H9 (cell line): ENCODE data around the gene ELOF1. TPM values are rescaled to one million over a fixed set of nuclear protein-coding genes. Genes with fewer than 3 reads are reported as not detected.
A peak's percentile ranks its signal among the peaks of the same experiment; 100 is the strongest.

Experiments used
- DNase-seq: peaks from one replicate; pipeline ENCODE4 v3.0.0-alpha.2; 2017
- H2AFZ ChIP-seq: one replicate; pipeline ENCODE4 v1.6.1; 2013; ENCODE audit warnings: mild to moderate bottlenecking, low read length, control low read depth, moderate library complexity
- H2AK5ac ChIP-seq: 2 replicates; pipeline ENCODE4 v1.6.1; 2013; ENCODE audit warnings: low read length, control low read depth, mixed read lengths; ENCODE audit not compliant: insufficient read length
- H2BK120ac ChIP-seq: one replicate; pipeline ENCODE4 v1.6.1; 2013; ENCODE audit warnings: low read depth, mild to moderate bottlenecking, low read length, control low read depth, inconsistent platforms; ENCODE audit not compliant: poor library complexity, severe bottlenecking
- H2BK12ac ChIP-seq: 2 replicates; pipeline ENCODE4 v1.6.1; 2013; ENCODE audit warnings: low read length, control low read depth, mixed read lengths, low read depth; ENCODE audit not compliant: insufficient read length
- H2BK15ac ChIP-seq: 2 replicates; pipeline ENCODE4 v1.6.1; 2013; ENCODE audit warnings: low read depth, low read length, control low read depth
- H2BK20ac ChIP-seq: one replicate; pipeline ENCODE4 v1.6.1; 2013; ENCODE audit warnings: low read depth, mild to moderate bottlenecking, low read length, control low read depth, inconsistent platforms; ENCODE audit not compliant: poor library complexity, severe bottlenecking
- H2BK5ac ChIP-seq: 2 replicates; pipeline ENCODE4 v1.6.1; 2013; ENCODE audit warnings: low read length, control low read depth, mixed read lengths; ENCODE audit not compliant: insufficient read length
- H3K14ac ChIP-seq: 2 replicates; pipeline ENCODE4 v1.6.1; 2013; ENCODE audit warnings: low read length, control low read depth; ENCODE audit not compliant: insufficient read depth
- H3K18ac ChIP-seq: 2 replicates; pipeline ENCODE4 v1.6.1; 2013; ENCODE audit warnings: low read depth, mild to moderate bottlenecking, mixed read lengths, low read length, control low read depth; ENCODE audit not compliant: insufficient read length
- H3K23ac ChIP-seq: 2 replicates; pipeline ENCODE4 v1.6.1; 2013; ENCODE audit warnings: low read length, control low read depth, mixed read lengths, low read depth; ENCODE audit not compliant: insufficient read length
- H3K23me2 ChIP-seq: 2 replicates; pipeline ENCODE4 v1.6.1; 2013; ENCODE audit warnings: low read depth, mild to moderate bottlenecking, mixed read lengths, low read length, control low read depth; ENCODE audit not compliant: insufficient read length, poor library complexity, severe bottlenecking
- H3K27ac ChIP-seq: 2 replicates; pipeline ENCODE4 v1.5.1; 2013; ENCODE audit warnings: low read length, control low read depth, mixed read lengths, low read depth; ENCODE audit not compliant: insufficient read length
- H3K27me3 ChIP-seq: 2 replicates; pipeline ENCODE4 v1.6.1; 2013; ENCODE audit warnings: low read length, control low read depth, inconsistent platforms; ENCODE audit not compliant: insufficient read depth
- H3K4ac ChIP-seq: 2 replicates; pipeline ENCODE4 v1.6.1; 2013; ENCODE audit warnings: low read depth, mild to moderate bottlenecking, control low read depth, inconsistent platforms, low read length, moderate library complexity
- H3K4me1 ChIP-seq: 2 replicates; pipeline ENCODE4 v1.6.1; 2013; ENCODE audit warnings: low read length, control low read depth, inconsistent platforms; ENCODE audit not compliant: insufficient read depth
- H3K4me2 ChIP-seq: 2 replicates; pipeline ENCODE4 v1.6.1; 2013; ENCODE audit warnings: low read length, control low read depth, mixed read lengths; ENCODE audit not compliant: insufficient read length, insufficient read depth
- H3K56ac ChIP-seq: 2 replicates; pipeline ENCODE4 v1.6.1; 2013; ENCODE audit warnings: low read depth, mild to moderate bottlenecking, mixed read lengths, low read length, control low read depth; ENCODE audit not compliant: insufficient read length
- H3K79me1 ChIP-seq: 2 replicates; pipeline ENCODE4 v1.6.1; 2013; ENCODE audit warnings: low read depth, mild to moderate bottlenecking, moderate library complexity, low read length, control low read depth, inconsistent platforms; ENCODE audit not compliant: insufficient read depth, poor library complexity, severe bottlenecking
- H3K79me2 ChIP-seq: 2 replicates; pipeline ENCODE4 v1.6.1; 2013; ENCODE audit warnings: low read length, control low read depth, inconsistent platforms; ENCODE audit not compliant: insufficient read depth
- H3K9ac ChIP-seq: 2 replicates; pipeline ENCODE4 v1.6.1; 2013; ENCODE audit warnings: low read length, control low read depth, mixed read lengths; ENCODE audit not compliant: insufficient read length; ENCODE audit errors: extremely low read depth
- H3K9me3 ChIP-seq: one replicate; pipeline ENCODE4 v1.6.1; 2013; ENCODE audit warnings: low read depth, low read length, inconsistent platforms; ENCODE audit not compliant: control insufficient read depth
- H3T11ph ChIP-seq: one replicate; pipeline ENCODE4 v1.6.1; 2013; ENCODE audit warnings: mild to moderate bottlenecking, low read length, control low read depth, inconsistent platforms
- H4K20me1 ChIP-seq: one replicate; pipeline ENCODE4 v1.6.1; 2013; ENCODE audit not compliant: control insufficient read depth, insufficient read length, insufficient read depth
- H4K5ac ChIP-seq: 2 replicates; pipeline ENCODE4 v1.6.1; 2013; ENCODE audit warnings: low read depth, mild to moderate bottlenecking, mixed read lengths, low read length, control low read depth; ENCODE audit not compliant: insufficient read length
- H4K8ac ChIP-seq: replicated peaks from 2 replicates; pipeline ENCODE4 v1.6.1; 2013; ENCODE audit warnings: low read length, control low read depth, mixed read lengths, low read depth; ENCODE audit not compliant: insufficient read length
- H4K91ac ChIP-seq: 2 replicates; pipeline ENCODE4 v1.6.1; 2013; ENCODE audit warnings: low read depth, mild to moderate bottlenecking, moderate library complexity, mixed read lengths, low read length, control low read depth; ENCODE audit not compliant: insufficient read length
- H3K27ac Mint-ChIP-seq, 3 experiments: 2 replicates in 2 of 3; 3 replicates in 1 of 3; pipeline ENCODE4 v1.8.0; 2020 to 2021; ENCODE audit warnings: mixed read lengths in 3 of 3, mild to moderate bottlenecking in 1 of 3, moderate library complexity in 1 of 3
- H3K27me3 Mint-ChIP-seq: 2 replicates; pipeline ENCODE4 v1.8.0; 2021; ENCODE audit warnings: low read depth, mild to moderate bottlenecking, moderate library complexity, mixed read lengths
- H3K36me3 Mint-ChIP-seq, 3 experiments: 2 replicates in 2 of 3; 3 replicates in 1 of 3; pipeline ENCODE4 v1.8.0; 2020 to 2021; ENCODE audit warnings: low read depth in 3 of 3, mixed read lengths in 3 of 3; ENCODE audit not compliant: insufficient read depth in 1 of 3
- H3K4me1 Mint-ChIP-seq, 2 experiments: 2 replicates each; pipeline ENCODE4 v1.8.0; 2020; ENCODE audit warnings: mixed read lengths in 2 of 2
- H3K4me3 Mint-ChIP-seq, 2 experiments: 2 replicates in 1 of 2; 3 replicates in 1 of 2; pipeline ENCODE4 v1.8.0; 2020 to 2021; ENCODE audit warnings: mild to moderate bottlenecking in 2 of 2, mixed read lengths in 2 of 2, moderate library complexity in 1 of 2
- H3K9me3 Mint-ChIP-seq, 2 experiments: 2 replicates in 1 of 2; 3 replicates in 1 of 2; pipeline ENCODE4 v1.8.0; 2020; ENCODE audit warnings: mild to moderate bottlenecking in 2 of 2, mixed read lengths in 2 of 2, moderate library complexity in 1 of 2
- CTCF ChIP-seq: fragments of 200-600 bp; sonication (generic); conservative IDR thresholded peaks from 3 replicates; pipeline ENCODE4 v1.8.0; 2021; ENCODE audit warnings: antibody characterized with exemption, mild to moderate bottlenecking
- WGBS: extraction: QIAGEN DNeasy Blood & Tissue Kit; methylation state at CpG from one replicate; pipeline ENCODE4 v1.1.7; 2013; ENCODE audit warnings: missing lambda C conversion rate, low lambda C conversion rate, mixed read lengths; ENCODE audit not compliant: insufficient read length; ENCODE audit errors: extremely low coverage; 5-methylcytosine and 5-hydroxymethylcytosine counted together
- total RNA-seq: library from RNA; stranded (reverse); gene quantifications from 2 replicates; pipeline ENCODE4 v1.2.1, GENCODE V29; 2021

ELOF1 gene
- total RNA-seq, 1 experiment from 2014 or later: 84.9 TPM

GRCh38 chr19:11596156-11596555, 37.1 kb upstream of the ELOF1 start:
- Histone ChIP-seq H3T11ph (no peak overlapping the region), H2BK15ac (no peak overlapping the region), H4K5ac (no peak overlapping the region), H3K9ac (no peak overlapping the region), H3K23ac (no peak overlapping the region), H3K27me3 (no peaks in the 10 kb centered on the region), H3K18ac (peak overlapping the region; percentile 71), H2BK5ac (no peak overlapping the region), H3K23me2 (peaks cover 2% of the 10 kb centered on the region), H2BK120ac (no peak overlapping the region), H3K9me3 (no peaks in the 10 kb centered on the region), H2BK20ac (no peak overlapping the region), H4K8ac (no peak overlapping the region), H2AK5ac (no peak overlapping the region), H3K56ac (no peak overlapping the region), H3K79me2 (peaks cover 13% of the 10 kb centered on the region; the same call in 1 of the 2 replicates), H3K79me1 (peaks cover 6% of the 10 kb centered on the region), H3K4me2 (no peak overlapping the region), H2AFZ (no peak overlapping the region), H3K4ac (no peak overlapping the region), H3K27ac (no peak overlapping the region), H4K91ac (no peak overlapping the region), H3K4me1 (no peaks in the 10 kb centered on the region), H3K14ac (no peak overlapping the region), H2BK12ac (no peak overlapping the region), H4K20me1 (no peaks in the 10 kb centered on the region)
- no peak for DNase-seq
- H3K27ac Mint-ChIP-seq: peak overlapping the region in 1 of 3 experiments; percentile 23; a peak in 2 of 7 replicates
- H3K27me3 Mint-ChIP-seq: no peaks in the 10 kb centered on the region
- H3K4me1 Mint-ChIP-seq: peaks cover 9 to 19% of the 10 kb centered on the region in 2 experiments
- no peak for TF ChIP-seq CTCF
- H3K36me3 Mint-ChIP-seq: peaks cover 15 to 25% (median 19%) of the 10 kb centered on the region in 3 experiments; a peak in 6 of 7 replicates
- H3K9me3 Mint-ChIP-seq: no peaks in the 10 kb centered on the region; a peak in 1 of 5 replicates
- WGBS: no CpG with 5 or more reads among the region's 10 CpGs
- H3K4me3 Mint-ChIP-seq: no peak overlapping the region
